ENCODE measurements around the gene RBM19.

Gene RBM19

GRCh38 chr12:113961921-113962710 lies 4.0 kb downstream of the RBM19 start:
- no peak for ATAC-seq (ENCODE audit: low read depth)
- TF ChIP-seq CTCF (IDR thresholded peaks at IDR 0.05; ENCODE audit: poor library complexity, severe bottlenecking): no peak
- no peak for DNase-seq (ENCODE audit: low spot score)
- H3K27me3 ChIP-seq (ENCODE audit: insufficient read depth, poor library complexity, severe bottlenecking): no peaks in the 10 kb centered on the region
- no peaks in the 10 kb centered on the region for H3K9me3 ChIP-seq (ENCODE audit: severe bottlenecking)
- no peaks in the 10 kb centered on the region for H3K4me1 ChIP-seq (ENCODE audit: insufficient read depth, poor library complexity, severe bottlenecking)
- no peak overlapping the region for H3K27ac ChIP-seq (ENCODE audit: poor library complexity, severe bottlenecking)
- peaks cover 34% of the 10 kb centered on the region for H3K36me3 ChIP-seq (ENCODE audit: low read depth)
- H3K4me3 ChIP-seq (ENCODE audit: severe bottlenecking): no peak overlapping the region

- no peak for DNase-seq (ENCODE audit: low spot score)
- no peak for TF ChIP-seq CTCF (IDR thresholded peaks at IDR 0.05; ENCODE audit: poor library complexity, severe bottlenecking)
Measured at GRCh38 chr12:113960030-113960429, 6.1 kb downstream of the RBM19 start.

GRCh38 chr12:113959096-113959495 lies 7.0 kb downstream of the RBM19 start:
- no peak for DNase-seq (ENCODE audit: low spot score)

More at GRCh38 chr12:113960030-113960429, 6.1 kb downstream of the RBM19 start:
- Histone ChIP-seq H3K27ac (ENCODE audit: poor library complexity, severe bottlenecking) (no peak overlapping the region), H3K9me3 (ENCODE audit: severe bottlenecking) (no peaks in the 10 kb centered on the region), H3K4me1 (ENCODE audit: insufficient read depth, poor library complexity, severe bottlenecking) (no peaks in the 10 kb centered on the region), H3K27me3 (ENCODE audit: insufficient read depth, poor library complexity, severe bottlenecking) (no peaks in the 10 kb centered on the region), H3K4me3 (ENCODE audit: severe bottlenecking) (no peak overlapping the region), H3K36me3 (ENCODE audit: low read depth) (peaks cover 43% of the 10 kb centered on the region)
- ATAC-seq (ENCODE audit: low read depth): no peak

DNA sequence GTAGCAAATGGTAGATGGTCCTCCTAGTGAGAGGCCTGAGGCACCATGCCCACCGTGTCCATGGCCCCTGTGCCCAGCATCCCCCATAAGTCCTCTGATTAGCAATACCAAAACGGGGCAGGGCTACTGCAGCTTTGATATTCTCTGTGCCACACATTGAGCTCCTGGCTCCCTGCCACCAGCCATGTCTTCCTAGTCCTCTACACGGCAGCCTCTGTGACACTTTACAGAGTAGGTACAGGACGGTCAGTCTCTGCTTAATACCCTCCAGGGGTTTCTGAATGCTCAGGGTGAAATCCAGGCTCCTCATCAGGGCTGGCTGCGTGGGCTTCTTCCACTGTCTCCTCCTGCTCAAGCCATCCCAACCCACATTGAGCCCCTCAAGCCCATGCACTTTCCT lies 8.0 kb downstream of the RBM19 start:
- Histone ChIP-seq H3K27me3 (ENCODE audit: insufficient read depth, poor library complexity, severe bottlenecking) (no peaks in the 10 kb centered on the region), H3K4me3 (ENCODE audit: severe bottlenecking) (no peak overlapping the region), H3K9me3 (ENCODE audit: severe bottlenecking) (no peaks in the 10 kb centered on the region), H3K36me3 (ENCODE audit: low read depth) (peaks cover 56% of the 10 kb centered on the region), H3K4me1 (ENCODE audit: insufficient read depth, poor library complexity, severe bottlenecking) (no peaks in the 10 kb centered on the region), H3K27ac (ENCODE audit: poor library complexity, severe bottlenecking) (no peak overlapping the region)
- DNase-seq (ENCODE audit: low spot score): no peak
- no peak for TF ChIP-seq CTCF (IDR thresholded peaks at IDR 0.05; ENCODE audit: poor library complexity, severe bottlenecking)
- ATAC-seq (ENCODE audit: low read depth): no peak

More at GRCh38 chr12:113959096-113959495, 7.0 kb downstream of the RBM19 start:
- Histone ChIP-seq H3K9me3 (ENCODE audit: severe bottlenecking) (no peaks in the 10 kb centered on the region), H3K27ac (ENCODE audit: poor library complexity, severe bottlenecking) (no peak overlapping the region), H3K4me1 (ENCODE audit: insufficient read depth, poor library complexity, severe bottlenecking) (no peaks in the 10 kb centered on the region), H3K4me3 (ENCODE audit: severe bottlenecking) (no peak overlapping the region), H3K36me3 (ENCODE audit: low read depth) (peaks cover 50% of the 10 kb centered on the region), H3K27me3 (ENCODE audit: insufficient read depth, poor library complexity, severe bottlenecking) (no peaks in the 10 kb centered on the region)
- ATAC-seq (ENCODE audit: low read depth): no peak
- TF ChIP-seq CTCF (IDR thresholded peaks at IDR 0.05; ENCODE audit: poor library complexity, severe bottlenecking): no peak

DNA sequence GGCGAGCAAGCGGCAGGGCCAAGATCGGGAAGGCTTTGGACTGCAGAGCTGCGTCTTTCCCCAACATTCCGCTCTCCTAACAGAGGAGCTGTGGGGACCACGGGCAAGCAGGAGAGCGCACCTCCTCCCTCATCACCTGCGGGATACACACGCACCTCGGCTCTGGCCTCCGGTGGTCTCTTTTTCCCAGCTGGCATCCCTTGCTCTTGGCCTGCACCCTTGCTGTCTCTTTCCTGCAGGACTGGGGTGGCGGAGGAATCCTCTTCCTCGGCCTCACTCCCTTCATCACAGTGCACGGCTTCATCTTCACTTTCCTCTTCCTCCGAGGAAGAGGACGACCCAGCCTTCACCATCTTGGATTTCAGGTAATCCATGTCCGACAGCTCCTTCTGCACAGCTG lies 8.5 kb downstream of the RBM19 start:
- no peak for DNase-seq (ENCODE audit: low spot score)
- no peak overlapping the region for H3K4me3 ChIP-seq (ENCODE audit: severe bottlenecking)

More for the DNA sequence above, 8.5 kb downstream of the RBM19 start:
- peaks cover 58% of the 10 kb centered on the region for H3K36me3 ChIP-seq (ENCODE audit: low read depth)
- TF ChIP-seq CTCF (IDR thresholded peaks at IDR 0.05; ENCODE audit: poor library complexity, severe bottlenecking): no peak
- no peaks in the 10 kb centered on the region for H3K9me3 ChIP-seq (ENCODE audit: severe bottlenecking)
- H3K27ac ChIP-seq (ENCODE audit: poor library complexity, severe bottlenecking): no peak overlapping the region
- H3K27me3 ChIP-seq (ENCODE audit: insufficient read depth, poor library complexity, severe bottlenecking): no peaks in the 10 kb centered on the region
- ATAC-seq (ENCODE audit: low read depth): no peak
- H3K4me1 ChIP-seq (ENCODE audit: insufficient read depth, poor library complexity, severe bottlenecking): no peaks in the 10 kb centered on the region

All from RWPE2 (cell line).